ENCODE measurements around the gene UGT2B11.
A peak's percentile ranks its signal among the peaks of the same experiment; 100 is the strongest.
"Not testable (repeated sequence)": the region's sequence is repeated elsewhere in the genome, so short reads cannot be mapped to it uniquely, and the experiment has no call there.

Gene UGT2B11

GRCh38 chr4:69167300-69167699 lies 47.2 kb downstream of the UGT2B11 start:
- DNase-seq: no peak

DNA sequence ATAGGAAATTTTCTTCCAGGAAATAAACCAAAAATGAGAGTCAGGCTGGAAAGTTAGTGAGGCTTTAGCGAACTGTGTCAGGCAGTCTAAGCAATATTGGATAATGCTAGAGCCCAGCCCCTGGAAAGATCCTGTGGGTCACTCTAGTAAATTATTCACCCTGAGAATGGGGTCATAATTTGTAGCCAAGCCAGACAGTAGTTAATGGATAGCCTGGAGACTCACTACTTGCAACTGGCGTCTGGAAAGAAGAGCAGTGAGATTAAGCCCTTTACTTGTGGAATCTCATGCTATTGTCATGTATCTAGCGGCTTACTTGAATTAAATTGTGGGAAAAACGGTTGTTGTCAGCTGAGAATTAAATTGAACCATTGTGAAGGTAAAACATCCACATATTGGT lies 48.2 kb downstream of the UGT2B11 start:
- not testable (repeated sequence) for DNase-seq

GRCh38 chr4:69165707-69166106 lies 48.8 kb downstream of the UGT2B11 start:
- not testable (repeated sequence) for DNase-seq

- peak in 1 of 2 experiments; percentile 8 for DNase-seq
Observed at GRCh38 chr4:69156913-69157312, 57.6 kb downstream of the UGT2B11 start.

DNA sequence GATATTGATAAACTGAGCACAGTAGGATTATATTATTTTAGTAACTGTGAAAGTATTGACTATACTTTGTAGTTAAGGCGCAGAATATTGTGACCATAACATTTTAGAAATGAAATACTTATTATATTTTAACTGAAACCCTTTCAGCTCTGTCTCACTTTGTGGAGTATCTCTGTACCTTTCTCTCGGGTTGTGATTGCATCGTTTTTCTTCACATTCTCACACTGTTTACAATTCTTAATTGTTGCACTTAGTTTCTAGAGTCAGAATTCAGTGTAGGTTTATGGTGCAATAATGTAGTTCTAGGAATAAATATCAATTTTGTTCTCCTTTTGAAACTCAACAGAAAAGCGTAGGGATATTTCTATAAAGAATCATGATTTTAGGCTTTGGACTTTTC lies 60.5 kb downstream of the UGT2B11 start:
- no peak for DNase-seq

Data from NCI-H524 (cell line).